ENCODE results near the gene EVX1. TPM values are rescaled to one million over a fixed set of nuclear protein-coding genes. Genes with fewer than 3 reads are reported as not detected.

The EVX1 gene
- total RNA-seq, 1 donor from 2014 or later = 0.13 TPM

DNA sequence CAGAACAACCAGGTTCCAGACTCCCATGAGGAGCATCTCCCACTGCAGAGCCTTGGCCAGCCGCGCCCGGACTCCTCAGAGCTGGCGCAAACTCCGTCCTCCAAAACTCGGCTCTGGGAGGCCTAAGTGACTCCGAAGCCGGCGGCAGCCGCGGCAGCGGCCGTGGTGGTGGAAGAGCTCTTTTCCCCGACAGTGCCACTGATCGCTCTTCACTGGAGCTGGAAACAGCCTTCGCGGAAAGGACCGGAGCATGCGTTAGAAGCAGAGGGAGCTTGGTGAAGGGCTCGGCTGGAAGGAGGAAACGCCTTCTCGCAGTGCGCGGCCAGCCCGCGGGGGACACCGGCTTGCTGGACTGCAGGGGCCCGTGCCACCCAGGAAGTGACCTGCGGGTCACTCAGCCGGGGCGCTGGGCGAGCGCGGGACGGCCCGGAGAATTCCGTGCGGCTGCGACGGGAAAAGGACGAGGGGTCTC, 37.7 kb upstream of the EVX1 start:
- no peak for DNase-seq (ENCODE audit: low spot score)

DNA sequence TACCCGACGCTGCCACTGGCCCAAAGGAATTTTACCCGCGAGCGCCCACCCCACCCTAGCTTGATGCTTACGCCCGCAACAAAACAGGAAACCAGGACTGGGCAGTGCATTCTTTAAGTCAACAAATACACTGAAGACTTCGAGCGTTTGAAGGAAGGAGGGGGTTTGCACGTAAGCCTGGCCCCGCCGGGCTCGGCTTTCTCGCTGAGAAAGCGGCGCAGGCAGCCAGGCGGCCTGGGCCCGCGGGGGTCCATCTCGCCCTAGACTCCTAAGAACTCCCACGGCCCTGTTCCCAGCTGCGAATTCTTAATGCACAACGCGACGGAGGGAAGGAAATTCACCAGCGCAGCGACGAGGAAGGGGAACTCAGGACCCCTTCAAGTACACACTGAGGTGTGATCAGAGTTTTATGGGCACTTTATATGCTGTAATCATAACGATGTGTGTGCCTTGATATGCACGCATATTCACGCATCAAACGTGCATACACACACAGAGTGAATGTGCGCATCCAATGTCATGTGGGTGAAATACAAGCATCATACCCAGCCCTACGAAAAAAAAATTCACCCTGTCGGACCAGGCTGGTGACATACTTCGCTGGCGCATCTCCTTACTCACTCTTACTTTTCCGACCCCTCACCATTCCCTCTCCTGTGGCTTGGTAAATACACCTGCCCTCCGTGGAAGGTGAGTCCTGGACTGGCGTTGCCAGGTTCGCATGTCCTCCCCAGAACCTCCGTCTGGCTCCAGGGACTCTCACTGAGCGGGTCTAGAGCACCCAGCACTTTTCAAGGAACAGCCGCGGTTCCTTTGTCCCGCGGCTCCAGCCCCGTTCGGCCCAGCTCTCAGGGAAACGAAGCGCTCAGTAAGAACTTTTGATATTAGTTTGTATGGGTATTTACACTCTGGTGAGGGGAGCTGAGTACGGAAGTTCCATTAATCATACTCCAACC, 37.0 kb upstream of the EVX1 start:
- DNase-seq (ENCODE audit: low spot score) = no peak

DNA sequence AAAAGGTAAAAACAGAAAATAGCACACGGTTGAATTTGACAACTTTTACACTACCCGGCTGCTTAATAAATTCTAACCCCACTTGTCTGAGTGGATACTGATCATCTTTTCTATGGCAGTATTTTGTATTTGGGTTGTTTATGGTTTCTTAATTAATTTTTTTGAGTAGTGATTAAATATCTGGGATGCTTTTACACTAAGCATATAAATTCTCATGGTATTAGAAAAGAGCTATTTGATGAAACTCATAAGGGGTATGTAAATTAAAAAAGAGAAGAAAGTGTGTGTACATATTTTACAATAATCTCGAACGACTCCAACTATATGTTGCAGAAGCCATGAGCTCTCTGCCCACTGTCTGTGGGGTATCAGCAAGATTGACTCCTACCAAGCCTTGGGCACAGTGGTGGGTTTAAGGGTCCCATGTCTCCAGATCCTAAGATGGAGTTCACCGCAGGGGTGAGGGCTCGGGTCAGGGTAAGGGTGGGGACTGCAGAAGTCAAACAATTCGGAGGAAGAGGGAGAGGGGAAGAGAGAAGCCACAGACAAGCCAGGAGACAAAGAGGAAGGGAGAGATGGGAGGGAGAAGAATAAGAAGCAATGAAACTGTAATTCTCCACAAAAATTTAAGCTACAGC, 35.1 kb upstream of the EVX1 start:
- no peak for DNase-seq (ENCODE audit: low spot score)

DNA sequence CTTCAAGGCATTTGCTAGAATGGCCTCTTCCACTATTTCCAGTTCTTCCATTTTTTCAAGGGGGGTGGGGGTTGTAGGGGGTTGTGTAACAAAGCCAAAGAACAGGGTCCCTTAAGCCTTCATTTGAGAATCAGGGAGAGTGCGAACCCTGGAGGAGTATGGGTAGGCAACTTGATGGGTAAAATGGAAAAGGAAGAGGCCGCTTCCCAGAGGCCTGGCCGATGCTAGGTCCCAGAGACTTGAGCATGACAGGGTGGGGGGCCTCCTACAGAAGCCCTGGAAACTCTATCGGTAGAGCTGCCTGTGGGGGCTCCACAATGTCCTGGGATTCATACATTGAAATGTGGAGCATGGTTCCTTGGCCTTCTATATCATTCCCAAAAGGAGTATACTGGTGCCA, 33.6 kb upstream of the EVX1 start:
- no peak for DNase-seq (ENCODE audit: low spot score)

DNA sequence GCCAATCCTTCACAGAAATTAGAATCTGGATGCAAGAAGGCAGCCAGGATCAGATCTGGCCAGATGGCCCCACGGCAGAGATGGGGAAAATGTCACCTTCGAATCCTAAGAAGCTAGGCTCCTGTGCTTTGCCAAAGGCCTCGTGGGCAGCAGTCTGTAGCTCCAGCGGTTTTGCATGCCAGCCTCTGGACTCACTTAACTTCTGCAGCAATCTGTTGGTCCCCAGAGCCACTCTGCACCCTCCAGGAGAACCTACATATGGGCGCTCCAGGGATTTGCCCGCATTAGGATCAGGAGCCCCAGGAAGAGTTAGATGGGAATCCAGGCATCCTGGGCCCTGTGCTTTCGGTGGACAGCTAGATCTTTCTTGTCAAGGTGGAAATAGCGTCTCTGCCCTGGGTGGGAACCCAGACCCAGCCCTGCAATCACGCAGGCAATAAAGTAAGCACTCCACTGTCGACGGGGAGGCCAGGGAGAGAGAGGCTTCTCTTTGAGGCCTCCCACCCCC, 32.6 kb upstream of the EVX1 start:
- DNase-seq (ENCODE audit: low spot score) = no peak

DNA sequence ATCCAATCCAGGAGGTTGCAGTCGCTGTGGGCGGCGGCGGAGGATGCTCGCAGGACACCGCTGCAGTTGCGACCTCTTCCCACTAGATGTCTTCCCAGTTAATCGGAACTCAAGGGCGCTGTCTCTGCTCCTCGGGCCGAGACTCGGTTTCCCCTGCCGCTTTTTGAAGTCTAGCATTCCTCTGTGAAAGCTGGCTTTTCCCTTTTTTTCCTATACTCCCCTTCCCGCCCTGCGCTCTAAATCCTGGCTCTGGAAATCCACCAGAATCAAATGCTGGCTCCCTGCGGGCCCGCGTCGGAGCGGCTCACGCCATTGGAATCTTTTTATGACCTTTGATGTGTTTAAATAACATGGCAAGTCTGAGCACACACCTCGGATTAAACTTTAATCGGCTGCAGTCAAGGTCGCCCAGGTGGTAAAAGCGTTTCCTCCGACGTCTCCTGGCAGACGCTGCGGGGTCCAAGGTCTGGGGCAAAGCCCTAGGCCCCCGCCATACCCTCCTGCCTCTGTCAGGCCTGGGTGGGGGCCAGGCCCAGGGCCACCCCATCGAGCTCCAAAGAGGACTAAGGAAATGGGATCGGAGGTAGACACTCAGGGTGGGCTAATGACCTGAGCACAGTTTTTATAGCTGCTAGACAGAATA, 32.0 kb upstream of the EVX1 start:
- no peak for DNase-seq (ENCODE audit: low spot score)

DNA sequence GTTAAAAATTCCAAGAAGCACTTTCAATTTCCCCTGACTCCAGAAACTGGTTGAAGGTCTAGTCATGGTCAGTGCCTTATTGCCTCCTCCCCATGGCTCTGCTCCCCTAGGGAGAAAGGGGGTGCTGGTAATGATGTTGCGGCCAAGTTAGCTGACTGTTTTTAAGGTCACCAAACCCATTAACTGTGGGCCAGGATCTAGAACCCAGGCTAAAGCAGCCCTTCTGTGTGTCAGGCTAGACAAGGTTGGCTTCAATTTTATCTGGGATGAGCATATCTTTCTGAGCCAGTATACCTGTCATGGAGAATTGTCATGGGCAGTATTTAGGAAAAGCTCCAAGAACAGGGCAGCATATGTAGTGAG, 31.5 kb upstream of the EVX1 start:
- no peak for DNase-seq (ENCODE audit: low spot score)

DNA sequence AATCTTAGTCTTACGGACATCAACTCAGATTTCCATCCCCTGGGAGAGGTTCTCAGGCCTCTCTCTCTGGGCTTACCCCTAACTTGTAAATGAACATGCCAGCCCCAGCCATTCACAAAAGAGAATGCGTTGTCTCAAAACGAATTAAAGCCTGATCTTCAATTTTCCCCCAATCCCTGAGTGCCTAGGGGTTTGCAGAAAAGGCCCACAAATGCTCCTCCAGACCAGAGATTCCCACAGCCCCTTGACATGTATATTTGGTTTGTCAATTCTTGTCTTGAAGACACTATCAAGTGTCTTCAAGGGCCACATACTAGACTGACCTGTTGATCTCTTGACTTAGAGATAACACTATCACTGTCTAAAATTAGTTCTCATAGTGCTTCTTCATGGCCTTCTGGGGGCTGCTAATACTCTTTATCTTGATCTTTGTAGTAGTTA, 30.8 kb upstream of the EVX1 start:
- DNase-seq (ENCODE audit: low spot score) = no peak

DNA sequence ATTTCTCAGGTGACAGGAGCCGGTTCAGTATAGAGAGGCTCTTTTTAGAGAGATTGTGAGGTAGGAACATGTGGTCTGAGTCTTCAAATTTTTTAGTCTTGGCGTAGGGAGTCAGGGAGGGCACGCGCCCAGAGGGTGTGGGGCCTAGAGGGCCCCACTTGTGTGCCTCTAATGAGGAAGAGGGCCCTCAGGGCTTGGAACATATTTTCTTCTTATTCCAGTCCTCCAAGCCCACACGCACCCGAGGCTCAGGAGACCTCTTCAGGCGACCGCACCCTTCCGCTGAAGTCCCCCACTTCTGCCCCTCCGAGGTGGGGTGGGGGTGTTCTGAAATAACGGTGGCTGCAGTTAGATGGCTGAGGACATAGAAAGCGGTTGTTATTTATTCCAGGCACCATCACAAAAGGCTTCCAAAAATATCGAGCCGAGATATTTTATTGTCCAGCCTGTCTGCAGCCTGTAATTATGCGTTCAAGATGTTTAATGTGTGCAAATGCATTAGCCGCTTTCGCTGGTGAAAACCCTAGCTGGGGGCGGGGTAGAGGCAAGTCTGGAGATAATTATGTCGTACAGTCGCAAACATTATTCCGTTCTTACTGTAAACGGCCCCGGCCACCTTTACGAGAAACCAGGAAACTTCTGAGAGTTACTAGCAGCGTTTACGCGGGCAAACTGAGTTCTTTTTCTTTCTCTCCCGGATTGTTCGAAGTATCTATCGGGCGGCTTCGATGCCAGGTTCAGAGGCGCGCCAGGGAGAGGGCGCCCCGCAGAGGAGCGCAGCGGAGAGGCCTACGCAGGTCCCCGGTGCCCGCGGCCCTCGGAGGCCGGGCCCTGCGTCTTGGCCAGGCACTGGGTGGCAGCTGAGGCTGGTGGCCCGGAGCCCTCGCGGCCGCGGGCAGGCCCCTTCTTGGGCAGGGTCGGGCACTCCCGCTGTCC, 29.8 kb upstream of the EVX1 start:
- DNase-seq (ENCODE audit: low spot score) = no peak

DNA sequence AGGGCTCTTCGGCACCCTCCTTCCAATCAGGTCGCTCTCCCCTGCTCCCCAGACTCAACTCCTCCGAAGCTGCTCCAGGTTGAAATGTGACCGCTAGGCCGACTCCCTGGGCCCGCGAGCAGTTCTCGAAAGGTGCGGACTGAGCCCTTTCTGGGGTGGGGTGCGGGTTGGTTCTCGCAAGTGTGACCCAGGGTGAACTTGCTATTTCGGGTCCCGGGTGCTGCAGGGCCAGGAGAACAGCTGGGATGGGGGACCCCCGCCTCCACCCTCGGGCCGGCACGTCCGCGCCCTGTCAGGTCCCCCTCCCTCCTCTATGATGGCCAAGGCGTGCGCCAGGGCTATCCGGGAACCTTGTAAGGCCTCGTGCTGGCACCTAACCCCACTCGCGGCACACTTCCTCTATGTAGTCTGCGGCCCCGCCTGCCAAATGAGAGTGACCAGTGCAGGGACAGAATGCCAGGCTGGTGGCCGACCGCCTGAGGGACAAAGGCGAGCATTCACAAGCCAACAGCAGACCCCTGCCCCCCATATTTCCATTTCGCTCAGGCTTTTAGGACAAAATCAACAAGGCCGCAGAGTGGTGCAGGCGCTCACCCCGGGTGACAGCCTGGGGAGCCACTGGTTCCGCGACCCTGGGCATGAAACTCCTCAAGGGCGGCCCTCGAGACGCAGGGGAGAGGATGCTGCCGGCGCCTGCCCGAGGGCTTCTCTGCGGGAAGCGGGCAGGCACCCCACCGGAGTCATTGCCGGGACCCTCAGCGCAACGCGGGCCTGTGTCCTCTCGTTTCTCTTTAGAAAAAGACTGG, 29.0 kb upstream of the EVX1 start:
- no peak for DNase-seq (ENCODE audit: low spot score)

DNA sequence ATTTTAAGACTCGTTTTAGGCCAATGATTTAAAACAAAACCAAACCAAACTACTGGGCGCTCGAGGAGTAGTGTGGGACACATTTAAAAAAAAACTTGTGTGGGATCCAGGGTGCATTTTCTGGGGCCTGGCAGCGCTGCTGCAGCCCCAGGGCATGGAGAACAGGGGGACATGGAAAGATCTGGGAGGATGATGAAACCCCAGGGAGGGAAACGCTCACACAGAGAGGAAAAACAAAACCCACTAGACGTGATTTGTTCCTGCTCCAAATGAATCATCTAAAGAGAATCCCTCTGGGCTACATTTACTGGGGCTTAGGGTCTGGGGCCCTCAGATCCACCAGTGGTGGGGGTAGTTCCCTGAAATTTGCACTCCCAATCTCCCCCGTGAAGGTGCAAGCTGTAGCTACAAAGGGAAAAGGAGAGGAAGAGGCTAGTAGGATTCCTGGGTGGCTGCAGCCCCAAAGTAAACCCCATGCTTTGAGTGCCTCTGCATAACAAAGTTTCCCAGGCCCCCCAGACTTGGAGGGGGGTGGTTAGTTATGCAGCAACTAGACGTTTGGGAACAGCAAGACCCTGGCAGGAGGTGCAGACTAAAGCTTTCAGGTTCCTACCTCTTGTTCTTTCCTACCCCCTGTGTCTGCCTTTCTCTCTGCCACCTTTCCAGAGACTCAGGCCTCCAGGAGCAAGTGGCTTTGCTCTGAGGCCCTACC, 28.2 kb upstream of the EVX1 start:
- DNase-seq (ENCODE audit: low spot score) = no peak

DNA sequence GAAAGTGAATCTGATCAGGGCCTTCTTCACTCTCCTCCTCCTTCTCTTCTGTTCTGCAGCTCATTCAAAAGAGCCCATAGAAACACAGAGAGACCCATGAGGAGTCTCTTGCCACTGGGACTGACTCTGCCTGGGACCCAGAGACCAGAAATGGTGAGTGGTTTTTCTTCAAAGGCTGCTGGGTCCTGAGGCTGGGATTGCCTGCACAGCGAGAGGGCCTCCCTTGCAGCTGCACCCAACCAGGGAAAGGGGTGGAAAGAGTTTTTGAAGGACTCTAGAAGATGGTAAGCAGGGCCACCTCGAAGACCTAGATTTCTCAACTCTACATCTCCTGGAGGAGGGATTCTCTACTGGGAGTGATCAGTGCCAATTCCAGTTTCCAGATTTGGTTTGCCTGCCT, 27.2 kb upstream of the EVX1 start:
- no peak for DNase-seq (ENCODE audit: low spot score)

DNA sequence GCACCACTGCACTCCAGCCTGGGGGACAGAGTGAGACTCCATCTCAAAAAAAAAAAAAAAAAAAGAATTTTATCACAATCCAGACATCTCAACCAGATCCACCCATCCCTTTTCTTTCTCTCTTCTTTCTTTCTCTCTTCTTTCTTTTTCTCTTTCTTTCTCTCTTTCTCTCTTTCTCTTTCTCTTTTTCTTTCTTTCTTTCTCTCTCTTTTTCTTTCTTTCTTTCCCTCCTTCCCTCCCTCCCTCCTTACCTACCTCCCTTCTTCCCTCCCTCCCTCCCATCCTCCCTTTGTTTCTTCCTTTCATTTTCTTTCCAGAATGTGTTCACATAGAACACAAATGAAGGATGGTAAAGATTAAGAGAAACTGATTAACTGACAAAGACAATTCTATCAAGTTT, 24.7 kb upstream of the EVX1 start:
- DNase-seq (ENCODE audit: low spot score) = no peak

DNA sequence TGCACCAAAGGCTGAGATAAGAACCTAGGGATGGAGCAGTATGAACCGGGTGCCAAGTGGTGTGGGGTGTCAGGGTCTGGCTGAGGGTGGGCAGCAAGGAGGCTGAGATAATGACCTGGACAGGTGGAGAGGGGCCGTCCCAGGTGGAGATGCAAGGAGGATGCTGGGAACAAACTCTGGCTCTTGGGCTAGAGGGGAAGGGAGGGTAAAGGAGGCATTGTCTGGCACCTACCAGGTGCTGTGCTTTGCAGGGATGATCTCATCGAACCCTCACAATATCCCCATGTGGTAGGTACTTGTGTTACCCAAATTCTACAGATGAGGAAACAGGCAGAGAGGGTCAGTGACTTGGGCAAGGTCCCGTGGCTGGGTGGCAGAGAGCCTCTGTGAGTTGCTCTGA, 22.8 kb upstream of the EVX1 start:
- no peak for DNase-seq (ENCODE audit: low spot score)

DNA sequence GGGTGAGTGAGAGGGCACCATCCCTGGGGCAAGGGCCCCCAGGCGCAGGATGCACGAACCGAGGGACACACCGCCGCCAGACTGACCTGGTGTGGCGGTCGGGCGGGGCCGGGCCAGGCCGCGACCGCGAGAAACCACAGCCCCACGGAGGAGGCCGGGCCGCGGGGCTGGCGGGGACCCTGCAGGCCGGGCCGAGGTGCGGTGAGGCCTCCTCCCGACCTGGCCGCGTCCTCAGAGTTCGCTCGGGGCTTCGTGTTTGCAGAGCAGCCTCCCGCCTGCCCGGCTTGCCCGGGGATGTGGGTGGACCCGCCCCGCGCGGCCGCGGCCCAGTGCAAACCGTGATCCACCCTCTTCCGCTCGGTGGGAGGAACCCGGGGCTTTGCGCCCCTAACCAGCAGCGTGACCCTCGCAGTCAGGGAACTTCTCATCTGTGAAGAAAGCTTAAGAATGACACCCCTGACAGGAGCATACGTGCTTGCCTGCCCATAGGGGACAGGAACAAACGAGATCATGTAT, 22.1 kb upstream of the EVX1 start:
- no peak for DNase-seq (ENCODE audit: low spot score)

DNA sequence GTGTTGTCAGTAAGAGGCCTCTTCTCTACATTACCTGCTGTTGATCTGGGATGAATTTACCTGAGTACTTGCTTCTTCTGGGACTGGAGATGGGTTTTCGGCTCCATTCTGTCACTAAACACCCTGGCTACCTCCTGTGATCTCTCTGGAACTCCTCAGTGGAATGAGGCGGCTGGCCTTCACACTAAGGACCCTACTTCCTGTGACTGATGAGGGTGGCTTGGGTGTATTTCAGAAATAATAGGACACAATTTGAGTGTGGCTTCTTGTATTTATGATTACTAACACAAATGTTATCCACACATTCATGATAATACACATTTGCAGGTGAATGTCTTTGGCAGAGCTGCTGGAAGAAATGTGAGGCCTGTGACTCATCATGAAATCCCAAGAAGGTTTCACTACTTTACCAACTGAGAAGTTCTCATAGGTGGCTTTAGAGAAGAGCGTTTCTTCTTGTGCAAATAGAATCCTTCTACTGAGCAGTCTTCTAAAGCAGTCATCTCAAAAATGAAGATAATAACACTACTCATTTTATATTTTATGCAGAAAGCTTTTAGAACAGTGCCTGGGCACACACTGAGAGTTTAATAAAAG, 21.3 kb upstream of the EVX1 start:
- no peak for DNase-seq (ENCODE audit: low spot score)

DNA sequence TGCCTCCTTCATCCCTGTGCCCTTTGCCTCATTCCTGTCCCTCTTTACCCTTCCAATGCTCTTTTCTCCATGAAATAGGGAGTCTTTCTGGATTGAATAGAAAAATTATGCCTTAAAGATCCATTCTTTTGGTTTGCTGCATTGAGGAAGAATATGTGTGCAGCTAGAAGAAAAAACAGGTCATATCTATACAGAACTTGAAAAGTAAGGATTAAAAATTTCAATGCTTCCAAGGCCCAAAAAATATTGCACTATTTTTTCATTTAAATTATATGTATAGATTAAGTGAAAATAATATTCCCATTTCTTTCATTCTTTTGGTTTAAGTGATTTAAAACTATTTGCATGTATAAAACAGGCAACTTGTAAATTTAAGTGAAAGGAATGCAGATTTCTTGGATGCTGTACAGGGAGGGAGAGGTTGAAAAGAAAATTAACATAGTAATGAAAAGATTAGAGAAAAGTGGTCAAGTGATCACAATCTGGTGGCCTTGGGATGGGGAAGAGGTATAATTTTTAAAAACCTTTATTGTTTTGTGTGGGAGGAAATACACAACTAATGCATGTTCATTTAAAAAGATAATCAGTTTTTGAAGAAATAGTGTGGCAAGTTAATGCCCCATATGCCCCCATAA, 18.5 kb upstream of the EVX1 start:
- no peak for DNase-seq (ENCODE audit: low spot score)

Data from mesenteric fat pad (tissue), 1 donor.